Thoracic aorta (tissue), 2 donors: Measurements from ENCODE around the gene ITGB3BP. TPM values are rescaled to one million over a fixed set of nuclear protein-coding genes. Genes with fewer than 3 reads are reported as not detected.

Source experiments
- ATAC-seq: fragments of 150-250 bp; one replicate; pipeline ENCODE4 v1.8.0; 2017; ENCODE audit warnings: low read depth; ENCODE audit not compliant: insufficient number of reproducible peaks, low FRiP score
- DNase-seq: peaks from one replicate; pipeline ENCODE4 v3.0.0-alpha.2; 2020; ENCODE audit warnings: low spot score
- H3K27ac ChIP-seq, 2 donors: fragments of 200-600 bp; sonication (generic); 1 replicate in 1 of 2; 2 replicates in 1 of 2; pipeline ENCODE4 v1.5.1; 2016; ENCODE audit warnings: mild to moderate bottlenecking in 2 of 2, moderate library complexity in 2 of 2
- H3K27me3 ChIP-seq: fragments of 200-600 bp; sonication (generic); replicated peaks from 2 replicates; pipeline ENCODE4 v1.6.0; 2016; ENCODE audit warnings: mild to moderate bottlenecking; ENCODE audit not compliant: insufficient read depth
- H3K36me3 ChIP-seq: fragments of 200-600 bp; sonication (generic); one replicate; pipeline ENCODE4 v1.5.1; 2016
- H3K4me1 ChIP-seq, 2 donors: fragments of 200-600 bp; sonication (generic); 1 replicate in 1 of 2; 2 replicates in 1 of 2; pipeline versions ENCODE4 v1.5.1 to v1.6.0; 2016; ENCODE audit warnings: low read depth in 2 of 2, mild to moderate bottlenecking in 1 of 2; ENCODE audit not compliant: control insufficient read depth in 1 of 2
- H3K4me3 ChIP-seq: fragments of 200-600 bp; sonication (generic); 2 replicates; pipeline ENCODE4 v1.5.1; 2016; ENCODE audit warnings: mild to moderate bottlenecking
- H3K9me3 ChIP-seq: fragments of 200-600 bp; sonication (generic); 2 replicates; pipeline ENCODE4 v1.5.1; 2016
- CTCF ChIP-seq: fragments of 200-600 bp; sonication (generic); IDR thresholded peaks from one replicate; pipeline ENCODE4 v1.5.1; 2019; ENCODE audit warnings: antibody characterized with exemption
- total RNA-seq, 2 donors: library from RNA; depleted of rRNA; stranded (reverse); fragments of >200 nt; gene quantifications; one replicate each; pipeline versions ENCODE4 v1.1.0 to v1.2.3, GENCODE V29; 2016

ITGB3BP gene
- total RNA-seq, 2 donors from 2014 or later = 7.1 to 29.5 TPM

GRCh38 chr1:63512584-63512983 lies 10.4 kb downstream of the ITGB3BP start:
- no peak for TF ChIP-seq CTCF
- no peaks in the 10 kb centered on the region for H3K27me3 ChIP-seq
- no peaks in the 10 kb centered on the region for H3K9me3 ChIP-seq
- no peak overlapping the region for H3K27ac ChIP-seq
- H3K36me3 ChIP-seq = peaks cover 3% of the 10 kb centered on the region
- ATAC-seq = no peak
- no peak for DNase-seq
- H3K4me1 ChIP-seq = no peaks in the 10 kb centered on the region
- H3K4me3 ChIP-seq = no peak overlapping the region

- Histone ChIP-seq H3K27me3 (no peaks in the 10 kb centered on the region), H3K4me1 (no peaks in the 10 kb centered on the region), H3K4me3 (no peak overlapping the region), H3K27ac (no peak overlapping the region), H3K36me3 (peaks cover 11% of the 10 kb centered on the region), H3K9me3 (no peaks in the 10 kb centered on the region)
- DNase-seq = no peak
- no peak for TF ChIP-seq CTCF
- no peak for ATAC-seq
Measured at GRCh38 chr1:63509718-63510117, 13.3 kb downstream of the ITGB3BP start.

GRCh38 chr1:63506782-63507181 lies 16.2 kb downstream of the ITGB3BP start:
- no peak overlapping the region for H3K27ac ChIP-seq
- DNase-seq = no peak
- H3K9me3 ChIP-seq = no peaks in the 10 kb centered on the region
- no peak for ATAC-seq
- no peaks in the 10 kb centered on the region for H3K4me1 ChIP-seq
- H3K27me3 ChIP-seq = no peaks in the 10 kb centered on the region
- peaks cover 11% of the 10 kb centered on the region for H3K36me3 ChIP-seq
- no peak for TF ChIP-seq CTCF
- no peak overlapping the region for H3K4me3 ChIP-seq

GRCh38 chr1:63501256-63501655 lies 21.8 kb downstream of the ITGB3BP start:
- H3K4me3 ChIP-seq = no peak overlapping the region
- H3K36me3 ChIP-seq = no peaks in the 10 kb centered on the region
- no peak for TF ChIP-seq CTCF
- no peaks in the 10 kb centered on the region for H3K4me1 ChIP-seq
- no peaks in the 10 kb centered on the region for H3K9me3 ChIP-seq
- no peaks in the 10 kb centered on the region for H3K27me3 ChIP-seq
- H3K27ac ChIP-seq = no peak overlapping the region
- ATAC-seq (no peak), DNase-seq (no peak)

- H3K27ac ChIP-seq = no peak overlapping the region
- H3K36me3 ChIP-seq = no peaks in the 10 kb centered on the region
- H3K27me3 ChIP-seq = no peaks in the 10 kb centered on the region
- DNase-seq (no peak), ATAC-seq (no peak)
- TF ChIP-seq CTCF = no peak
- H3K9me3 ChIP-seq = no peaks in the 10 kb centered on the region
- no peak overlapping the region for H3K4me3 ChIP-seq
- no peaks in the 10 kb centered on the region for H3K4me1 ChIP-seq
Measured at GRCh38 chr1:63498106-63498505, 24.9 kb downstream of the ITGB3BP start.
